Spleen (tissue), 13 donors: ENCODE data around the gene DBNL. TPM values are rescaled to one million over a fixed set of nuclear protein-coding genes. Genes with fewer than 3 reads are reported as not detected.
"Not testable (repeated sequence)": the region's sequence is repeated elsewhere in the genome, so short reads cannot be mapped to it uniquely, and the experiment has no call there.

Experiments
- DNase-seq: peaks from one replicate; pipeline ENCODE4 v3.0.0-alpha.2; 2020
- H3K27ac ChIP-seq, 8 donors: fragments of 200-600 bp; sonication (generic) in 7 of 8; 1 replicate in 4 of 8; 2 replicates in 4 of 8; pipeline versions ENCODE4 v1.5.0 to v1.8.0; 2016 to 2021; ENCODE audit warnings: inconsistent platforms in 4 of 8, mild to moderate bottlenecking in 4 of 8, moderate library complexity in 1 of 8
- H3K27me3 ChIP-seq, 7 donors: fragments of 200-600 bp; sonication (generic) in 6 of 7; replicated peaks in 1 of 7; 1 replicate in 4 of 7; 2 replicates in 3 of 7; pipeline versions ENCODE4 v1.5.0 to v1.8.0; 2016 to 2021; ENCODE audit warnings: inconsistent platforms in 3 of 7, mild to moderate bottlenecking in 1 of 7
- H3K36me3 ChIP-seq, 6 donors: fragments of 200-600 bp; sonication (generic) in 5 of 6; 1 replicate in 4 of 6; 2 replicates in 2 of 6; pipeline versions ENCODE4 v1.5.0 to v1.8.0; 2016 to 2021; ENCODE audit warnings: inconsistent platforms in 2 of 6
- H3K4me1 ChIP-seq, 6 donors: fragments of 200-600 bp; sonication (generic) in 5 of 6; 1 replicate in 3 of 6; 2 replicates in 3 of 6; pipeline versions ENCODE4 v1.5.0 to v1.8.0; 2016 to 2021; ENCODE audit warnings: inconsistent platforms in 3 of 6
- H3K4me3 ChIP-seq, 8 donors: fragments of 200-600 bp; sonication (generic) in 7 of 8; 1 replicate in 4 of 8; 2 replicates in 4 of 8; pipeline versions ENCODE4 v1.5.0 to v1.8.0; 2016 to 2021; ENCODE audit warnings: inconsistent platforms in 4 of 8, mild to moderate bottlenecking in 4 of 8, moderate library complexity in 2 of 8
- H3K9me3 ChIP-seq, 8 donors: fragments of 200-600 bp; sonication (generic) in 7 of 8; 1 replicate in 4 of 8; 2 replicates in 4 of 8; pipeline versions ENCODE4 v1.5.0 to v1.8.0; 2016 to 2021; ENCODE audit warnings: inconsistent platforms in 4 of 8
- POLR2A ChIP-seq, 3 donors: fragments of 450-650 bp; IDR thresholded peaks; one replicate each; pipeline ENCODE4 v1.5.1; 2017; ENCODE audit warnings: antibody characterized with exemption in 3 of 3, mild to moderate bottlenecking in 1 of 3
- POLR2AphosphoS5 ChIP-seq, 3 donors: sonication (generic); formaldehyde crosslinking; IDR thresholded peaks; one replicate each; pipeline ENCODE4 v1.5.1; 2017; ENCODE audit warnings: antibody characterized with exemption in 3 of 3
- WGBS, 5 donors: extraction: QIAGEN DNeasy Blood & Tissue Kit in 3 of 5; methylation state at CpG; one replicate each; pipeline versions ENCODE4 v1.1.5 to v1.1.7; 2013 to 2018; 5-methylcytosine and 5-hydroxymethylcytosine counted together
- intact Hi-C: fragments of 100-400 bp; cut with DNase I; formaldehyde crosslinking; loops from one replicate; pipeline ENCODE4 v1.15.0; 2023; ENCODE audit warnings: low total_unique reads
- long read RNA-seq, 2 donors: transcript quantifications; one replicate each; lab custom pipeline, GENCODE V29; 2026
- polyA plus RNA-seq, 3 donors: library from polyadenylated mRNA; stranded (reverse); fragments of 200-250 nt; gene quantifications; one replicate each; pipeline ENCODE4 v1.2.1, GENCODE V29; 2013
- total RNA-seq, 7 donors: library from RNA; depleted of rRNA in 3 of 7; stranded (reverse); fragments of >200 nt in 3 of 7; fragmentation: NEBNext Ultra II Directional in 4 of 7; extraction: Animal tissue kit (Norgen Biotek cat#: 25700) in 4 of 7; gene quantifications; one replicate each; pipeline versions ENCODE4 v1.1.0 to v1.2.1, GENCODE V29; 2016 to 2021
- TF ChIP-seq, protein P1 (sequence below), 11 experiments: fragments of 200-600 bp in 7 of 11; fragments of 450-650 bp in 4 of 11; sonication (generic) in 4 of 11; IDR thresholded peaks in 8 of 11; conservative IDR thresholded peaks in 3 of 11; 1 replicate in 7 of 11; 2 replicates in 4 of 11; pipeline versions ENCODE4 v1.4.0 to v1.8.0; 2016 to 2021; ENCODE audit warnings: antibody characterized with exemption in 11 of 11, inconsistent platforms in 4 of 11, mild to moderate bottlenecking in 1 of 11
- donor health status: healthy with polysubstance abuse.
- donor health status: DM: no; HTN: no; CAD: no; lungs with moderate emphysema.
- donor health status: DM: no; HTN: no; CAD: no.
- donor health status: Bipolar disorder and iron deficiency.
- donor health status: healthy.
- donor health status: DM: no; HTN: no; CAD: no.
- donor health status: DM: yes; HTN: yes; CAD: no.

The DBNL gene
- total RNA-seq: 100 to 1,000 TPM; 169 to 257 (median 210) TPM
- polyA plus RNA-seq: 100 to 1,000 TPM; 118 to 205 (median 134) TPM
- long read RNA-seq, donor 1, transcript DBNL-210 (13 exons, 1,808 nt): major isoform, 16 of 24 reads
- long read RNA-seq, donor 1, transcript DBNL-220 (13 exons, 2,117 nt): minor isoform, 7 of 24 reads
- long read RNA-seq, donor 1, partial matches to known transcripts: 0 of 24 reads
- long read RNA-seq, donor 1, other reads (novel, unspliced or antisense): 0 of 24 reads
- long read RNA-seq, donor 2, transcript DBNL-210 (13 exons, 1,808 nt): major isoform, 16 of 27 reads
- long read RNA-seq, donor 2, partial matches to known transcripts: 0 of 27 reads
- long read RNA-seq, donor 2, other reads (novel, unspliced or antisense): 5 of 27 reads

DNA sequence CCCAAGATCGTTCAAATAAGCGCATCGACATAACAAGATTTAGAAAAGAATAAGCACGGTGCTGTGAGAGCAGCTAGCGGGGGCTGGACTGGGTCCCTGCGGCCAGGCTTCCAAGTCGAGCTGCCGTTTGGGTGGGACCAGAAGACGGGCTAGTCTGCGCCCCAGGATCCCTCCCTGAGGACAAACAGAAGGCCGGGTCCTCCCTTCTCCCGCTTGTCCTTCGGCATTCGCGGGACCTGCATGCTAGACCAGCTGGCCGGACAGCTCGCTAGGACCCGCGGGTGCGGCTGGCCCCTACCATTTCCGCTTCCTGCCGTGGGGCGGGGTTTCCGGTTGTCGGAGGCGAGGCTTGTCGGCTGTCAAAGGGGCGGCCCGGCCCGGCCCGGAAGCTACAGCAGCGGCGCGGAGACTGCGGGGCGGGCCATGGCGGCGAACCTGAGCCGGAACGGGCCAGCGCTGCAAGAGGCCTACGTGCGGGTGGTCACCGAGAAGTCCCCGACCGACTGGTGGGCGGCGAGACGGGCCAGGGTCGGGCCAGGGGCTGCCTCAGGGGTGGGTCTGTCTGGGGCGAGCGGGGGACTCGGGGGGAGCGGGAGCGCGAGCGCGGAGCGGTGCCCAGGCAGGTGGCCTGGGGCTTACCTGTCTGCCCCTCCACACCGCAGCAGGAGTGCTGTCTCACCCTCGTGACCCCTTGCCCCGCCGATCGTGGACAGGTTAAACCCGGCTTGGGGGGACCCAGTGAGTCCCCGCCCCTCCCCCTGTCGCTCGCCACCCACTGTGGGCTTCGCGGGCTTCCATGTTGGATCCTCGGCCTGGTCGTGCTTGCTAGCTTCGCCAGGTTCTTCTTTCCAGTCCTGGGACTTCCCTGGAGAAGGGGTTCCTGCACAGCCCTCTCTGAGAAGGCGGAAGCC lies at the start of gene DBNL:
TSS of gene DBNL (plus strand) at position 388 of the 911 bp plus-strand sequence. CDS start at position 424, 36 bp downstream.
- intact Hi-C loops: no loop called here
- peaks cover 37 to 76% (median 63%) of the 10 kb centered on the region in 6 donors for H3K4me1 ChIP-seq

DNA sequence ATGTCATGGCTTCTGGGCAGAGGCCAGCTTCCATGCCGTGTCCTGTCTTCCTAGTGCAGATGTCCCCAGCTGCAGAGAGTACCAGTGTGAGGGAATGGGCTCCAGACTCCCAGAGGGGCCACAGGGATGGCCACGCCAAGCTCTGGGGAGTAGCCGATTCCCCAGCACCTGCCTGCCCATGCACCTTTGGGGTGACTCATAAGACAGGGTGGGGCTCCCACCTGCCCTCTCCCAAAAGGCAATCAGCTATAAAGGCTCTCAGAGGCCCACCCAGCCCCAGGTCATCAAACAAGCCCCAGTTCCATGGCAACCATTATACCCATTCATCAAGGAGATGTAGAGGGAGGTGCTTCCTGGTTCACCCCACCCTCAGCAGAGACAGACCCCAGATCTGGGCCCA lies 47.0 kb upstream of the DBNL start, which contains the start of gene SPDYE1:
TSS of gene SPDYE1 (plus strand) at position 366 of the 400 bp plus-strand sequence. CDS start 2,053 bp downstream, outside the sequence.
- H3K36me3 ChIP-seq, intact Hi-C loops, H3K4me3 ChIP-seq, H3K27me3 ChIP-seq, DNase-seq, H3K4me1 ChIP-seq, H3K27ac ChIP-seq, H3K9me3 ChIP-seq: not testable (repeated sequence)
- 97 to 98% (median 98%) methylated on average over 3 of the region's 3 CpGs; no CpG with 5 or more reads in 2 of the 5 donors for WGBS, 5 donors

More for the DNA sequence above, at the start of gene DBNL:
- peak; percentile 58 to 74 (median 58) for TF ChIP-seq POLR2A (IDR thresholded peaks at IDR 0.05)
- TF ChIP-seq POLR2AphosphoS5 (IDR thresholded peaks at IDR 0.05): peak; percentile 97 to 99 (median 97)
- TF ChIP-seq, protein P1, sequence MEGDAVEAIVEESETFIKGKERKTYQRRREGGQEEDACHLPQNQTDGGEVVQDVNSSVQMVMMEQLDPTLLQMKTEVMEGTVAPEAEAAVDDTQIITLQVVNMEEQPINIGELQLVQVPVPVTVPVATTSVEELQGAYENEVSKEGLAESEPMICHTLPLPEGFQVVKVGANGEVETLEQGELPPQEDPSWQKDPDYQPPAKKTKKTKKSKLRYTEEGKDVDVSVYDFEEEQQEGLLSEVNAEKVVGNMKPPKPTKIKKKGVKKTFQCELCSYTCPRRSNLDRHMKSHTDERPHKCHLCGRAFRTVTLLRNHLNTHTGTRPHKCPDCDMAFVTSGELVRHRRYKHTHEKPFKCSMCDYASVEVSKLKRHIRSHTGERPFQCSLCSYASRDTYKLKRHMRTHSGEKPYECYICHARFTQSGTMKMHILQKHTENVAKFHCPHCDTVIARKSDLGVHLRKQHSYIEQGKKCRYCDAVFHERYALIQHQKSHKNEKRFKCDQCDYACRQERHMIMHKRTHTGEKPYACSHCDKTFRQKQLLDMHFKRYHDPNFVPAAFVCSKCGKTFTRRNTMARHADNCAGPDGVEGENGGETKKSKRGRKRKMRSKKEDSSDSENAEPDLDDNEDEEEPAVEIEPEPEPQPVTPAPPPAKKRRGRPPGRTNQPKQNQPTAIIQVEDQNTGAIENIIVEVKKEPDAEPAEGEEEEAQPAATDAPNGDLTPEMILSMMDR (IDR thresholded peaks at IDR 0.05 in 8 of 11, conservative IDR thresholded peaks at IDR 0.05 in 3 of 11): peak in 2 of 11 experiments; percentile 4 to 26
- 0 to 1% (median 0%) methylated on average over 45 to 74 of the region's 74 CpGs for whole genome bisulfite sequencing, 5 donors
- Histone ChIP-seq H3K36me3 (peaks cover 0 to 25% (median 4%) of the 10 kb centered on the region in 6 donors), H3K9me3 (no peaks in the 10 kb centered on the region), H3K4me3 (peak within 1 kb of the TSS; percentile 89 to 99 (median 94)), H3K27me3 (no peaks in the 10 kb centered on the region), H3K27ac (peak within 1 kb of the TSS; percentile 98 to 100 (median 99))
- DNase-seq: peak; percentile 100

DNA sequence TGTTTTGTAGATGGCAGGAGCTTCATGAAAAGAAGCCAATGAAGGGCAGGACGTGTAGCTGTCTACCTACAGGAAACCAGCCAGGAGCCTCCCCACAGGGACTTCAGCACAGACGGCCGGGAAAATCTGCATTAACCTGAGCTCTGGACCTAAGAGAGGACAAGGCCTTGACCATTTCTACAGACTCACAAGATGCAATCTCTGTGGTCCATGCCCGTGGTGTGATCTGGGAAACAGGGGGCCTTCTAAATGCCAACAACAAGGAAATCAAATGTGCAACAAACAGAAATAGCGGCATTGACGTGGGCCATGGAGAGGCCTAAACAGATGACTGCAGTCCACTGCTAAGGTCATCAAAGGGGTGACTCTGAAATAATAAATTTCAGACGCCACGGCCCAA lies 32.4 kb upstream of the DBNL start:
- 86 to 94% (median 87%) methylated on average over 5 to 7 of the region's 8 CpGs for WGBS, 5 donors
- H3K4me3 ChIP-seq, H3K9me3 ChIP-seq, H3K27ac ChIP-seq, DNase-seq, intact Hi-C loops, H3K27me3 ChIP-seq, H3K4me1 ChIP-seq: not testable (repeated sequence)
- H3K36me3 ChIP-seq: peaks cover 0 to 70% (median 11%) of the 10 kb centered on the region in 6 donors

DNA sequence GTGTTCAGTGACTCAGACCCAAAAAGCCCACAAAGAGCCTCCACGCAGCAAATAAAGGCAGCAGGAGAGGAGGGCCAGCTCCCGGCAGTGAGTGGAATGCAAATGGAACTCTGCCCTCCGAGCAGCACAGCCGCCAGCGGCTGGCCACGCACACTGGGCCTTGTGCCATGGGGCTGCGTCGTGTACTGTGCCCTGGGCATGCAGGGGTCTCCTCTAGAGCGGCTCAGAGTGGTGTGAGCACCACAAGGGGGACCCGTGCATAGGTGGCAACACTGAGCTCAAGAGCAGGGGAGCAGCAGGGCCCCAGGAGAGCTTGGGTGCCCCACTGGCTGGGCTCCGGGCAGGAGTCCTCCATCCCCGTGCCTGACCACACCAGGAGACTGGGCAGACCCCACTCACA lies 29.4 kb upstream of the DBNL start:
- H3K27me3 ChIP-seq, H3K27ac ChIP-seq, intact Hi-C loops, DNase-seq, H3K9me3 ChIP-seq, H3K4me3 ChIP-seq: not testable (repeated sequence)
- Histone ChIP-seq H3K36me3 (peaks cover 0 to 50% (median 10%) of the 10 kb centered on the region in 6 donors), H3K4me1 (peaks cover 0 to 28% (median 19%) of the 10 kb centered on the region in 6 donors)
- WGBS, 5 donors: 95 to 96% (median 96%) methylated on average over 5 to 10 of the region's 12 CpGs; no CpG with 5 or more reads in 2 of the 5 donors

DNA sequence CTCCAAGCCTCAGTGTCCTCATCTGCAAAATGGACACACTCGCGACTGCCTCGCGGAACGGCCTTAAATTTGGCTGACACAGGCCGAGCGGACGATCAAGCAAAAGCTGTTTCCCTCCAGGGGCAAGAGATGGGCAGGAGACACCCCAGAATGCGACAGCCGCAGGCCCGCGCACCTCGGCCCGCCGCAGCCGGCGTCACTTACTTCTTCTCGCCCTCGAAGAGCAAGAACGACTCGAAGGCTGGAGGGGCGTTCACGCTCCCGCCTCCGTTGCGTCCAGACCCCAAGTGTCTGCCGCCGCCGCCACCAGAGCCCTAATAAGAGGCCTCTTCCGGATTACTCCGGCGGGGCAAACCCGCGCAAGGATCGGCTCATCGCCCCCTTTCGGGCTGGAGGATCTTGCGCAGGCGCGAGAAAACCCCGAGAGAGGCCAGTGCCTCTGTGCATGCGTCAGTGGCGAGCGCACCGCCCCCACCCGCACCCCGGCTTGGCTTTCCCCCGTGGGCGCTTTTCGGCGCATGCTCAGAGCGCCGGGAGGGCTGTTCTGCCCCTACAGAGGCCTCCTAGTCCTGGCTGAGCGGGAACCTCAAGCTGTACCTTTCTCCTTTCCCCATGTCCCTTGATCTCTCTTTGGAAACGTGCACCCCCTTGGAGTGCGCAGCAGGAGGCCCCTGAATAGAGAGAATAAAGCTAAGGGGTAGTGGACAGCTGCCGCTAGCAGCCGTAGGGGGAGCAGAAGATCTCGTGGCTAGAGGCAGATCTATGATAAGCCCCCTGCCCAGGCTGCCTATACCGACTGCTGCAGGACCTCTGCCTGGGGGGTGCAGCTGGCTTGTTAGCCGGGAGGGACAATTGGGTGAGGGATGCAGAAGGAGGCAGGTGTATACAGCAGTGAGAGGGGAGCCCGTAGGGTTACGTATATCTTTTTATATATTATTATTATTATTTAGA lies 25.4 kb upstream of the DBNL start:
- H3K27me3 ChIP-seq, intact Hi-C loops, H3K9me3 ChIP-seq: not testable (repeated sequence)
- peak overlapping the region; percentile 64 to 89 (median 76) for H3K4me3 ChIP-seq
- H3K27ac ChIP-seq: peak overlapping the region in 7 of 8 donors; percentile 65 to 90 (median 86)
- TF ChIP-seq, protein P1 (IDR thresholded peaks at IDR 0.05 in 8 of 11, conservative IDR thresholded peaks at IDR 0.05 in 3 of 11): peak; percentile 42 to 87 (median 77)
- TF ChIP-seq POLR2A (IDR thresholded peaks at IDR 0.05) (peak in 1 of 3 donors; percentile 40), POLR2AphosphoS5 (IDR thresholded peaks at IDR 0.05) (peak; percentile 86 to 92 (median 88))
- H3K36me3 ChIP-seq: peaks cover 0 to 23% (median 3%) of the 10 kb centered on the region in 6 donors
- peaks cover 0 to 35% (median 26%) of the 10 kb centered on the region in 6 donors for H3K4me1 ChIP-seq
- DNase-seq: peak; percentile 100
- WGBS, 5 donors: 1 to 4% (median 2%) methylated on average over 28 to 61 of the region's 63 CpGs

DNA sequence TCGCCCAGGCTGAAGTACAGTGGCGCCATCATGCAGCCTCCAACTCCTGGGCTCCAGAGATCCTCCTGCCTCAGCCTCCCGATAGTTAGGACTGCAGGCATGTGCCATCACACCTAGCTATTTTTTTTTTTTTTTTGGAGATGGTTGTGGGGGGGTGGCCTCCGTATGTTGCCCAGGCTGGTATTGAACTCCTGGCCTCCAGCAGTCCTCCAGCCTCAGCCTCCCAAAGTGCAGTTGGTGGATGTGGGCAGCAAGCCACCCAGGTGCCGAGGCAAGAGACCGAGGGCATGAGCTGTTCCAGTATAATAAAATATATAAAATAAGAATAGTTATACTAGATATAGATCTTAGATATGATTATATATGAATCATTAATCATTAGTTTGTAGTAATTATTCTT lies 24.7 kb upstream of the DBNL start:
- peaks cover 0 to 35% (median 26%) of the 10 kb centered on the region in 6 donors for H3K4me1 ChIP-seq
- H3K27ac ChIP-seq: peak overlapping the region in 5 of 8 donors; percentile 82 to 90 (median 87)
- intact Hi-C loops, H3K4me3 ChIP-seq, H3K27me3 ChIP-seq, DNase-seq, H3K9me3 ChIP-seq: not testable (repeated sequence)
- 70 to 92% (median 85%) methylated on average over 5 to 6 of the region's 6 CpGs for WGBS, 5 donors
- H3K36me3 ChIP-seq: peaks cover 0 to 16% (median 2%) of the 10 kb centered on the region in 6 donors

DNA sequence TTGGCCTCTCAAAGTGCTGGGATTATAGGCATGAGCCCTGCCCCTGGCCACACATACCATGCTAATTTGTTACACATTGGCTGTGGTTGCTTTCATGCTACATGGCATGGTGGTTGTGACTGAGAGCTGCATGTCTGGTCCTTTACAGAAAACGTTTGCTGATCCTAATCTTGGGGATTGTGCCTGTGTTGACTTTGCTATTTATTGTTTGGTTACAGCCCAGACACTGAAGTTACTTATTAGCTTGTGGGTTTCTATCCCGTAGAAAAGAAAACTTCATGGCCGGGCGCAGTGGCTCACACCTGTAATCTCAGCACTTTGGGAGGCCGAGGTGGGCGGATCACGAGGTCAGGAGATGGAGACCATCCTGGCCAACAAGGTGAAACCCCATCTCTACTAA lies 22.4 kb upstream of the DBNL start:
- WGBS, 5 donors: 87 to 97% (median 90%) methylated on average over 6 to 7 of the region's 7 CpGs

More for the DNA sequence above, 22.4 kb upstream of the DBNL start:
- H3K27ac ChIP-seq, DNase-seq, H3K27me3 ChIP-seq, H3K4me3 ChIP-seq, H3K9me3 ChIP-seq, intact Hi-C loops, H3K36me3 ChIP-seq: not testable (repeated sequence)
- peaks cover 0 to 33% (median 25%) of the 10 kb centered on the region in 6 donors for H3K4me1 ChIP-seq
